HG02798 (cell line): ENCODE data around the gene PVALEF.
"Not testable (repeated sequence)": the region's sequence is repeated elsewhere in the genome, so short reads cannot be mapped to it uniquely, and the experiment has no call there.

ENCODE experiments used
- ATAC-seq: cut with Tn5 transposase; IDR thresholded peaks from one replicate; pipeline ENCODE4 v1.9.1; 2021; ENCODE audit warnings: mild to moderate bottlenecking; ENCODE audit not compliant: unreplicated experiment, poor library complexity

Gene PVALEF

DNA sequence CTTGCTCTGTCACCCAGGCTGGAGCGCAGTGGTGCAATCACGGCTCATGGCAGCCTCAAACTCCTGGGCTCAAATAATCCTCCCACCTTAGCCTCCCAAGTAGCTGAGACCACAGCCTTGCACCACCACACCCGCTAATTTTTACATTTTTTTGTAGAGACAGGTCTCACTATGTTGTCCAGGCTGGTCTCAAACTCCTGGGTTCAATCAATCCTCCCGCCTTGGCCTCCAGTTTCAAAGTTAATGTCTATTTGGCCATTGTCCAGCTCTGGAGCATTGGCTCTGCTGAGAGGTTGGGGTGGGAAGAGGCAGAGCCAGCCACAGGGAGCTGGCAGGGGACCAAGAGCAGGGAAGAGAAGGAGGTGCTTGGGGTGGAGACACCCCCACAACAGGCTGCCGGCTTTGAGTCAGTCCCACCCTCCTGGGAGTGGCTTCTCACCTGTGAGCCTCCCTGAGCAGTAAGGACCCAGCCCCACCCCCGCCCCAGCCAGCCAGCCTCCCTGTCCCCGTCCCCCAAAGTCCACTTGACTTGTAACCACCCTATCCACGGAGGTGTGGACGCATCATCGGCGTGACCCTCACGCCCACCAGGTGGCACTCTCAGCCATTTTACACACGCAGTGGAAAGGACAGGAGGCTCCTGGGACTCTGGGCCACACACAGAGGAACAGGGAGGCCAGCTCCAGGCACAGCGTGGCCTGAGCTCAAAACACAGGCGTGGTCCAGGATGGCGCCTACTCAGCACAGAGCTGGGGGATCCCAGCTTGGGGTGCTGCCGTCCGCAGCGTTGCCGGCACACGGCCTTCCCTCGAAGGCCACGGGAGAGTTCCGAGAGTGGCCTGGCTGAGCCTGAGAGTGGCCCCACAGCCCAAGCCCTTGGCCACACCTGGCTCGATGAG, 22.8 kb upstream of the PVALEF start:
- ATAC-seq = no peak

DNA sequence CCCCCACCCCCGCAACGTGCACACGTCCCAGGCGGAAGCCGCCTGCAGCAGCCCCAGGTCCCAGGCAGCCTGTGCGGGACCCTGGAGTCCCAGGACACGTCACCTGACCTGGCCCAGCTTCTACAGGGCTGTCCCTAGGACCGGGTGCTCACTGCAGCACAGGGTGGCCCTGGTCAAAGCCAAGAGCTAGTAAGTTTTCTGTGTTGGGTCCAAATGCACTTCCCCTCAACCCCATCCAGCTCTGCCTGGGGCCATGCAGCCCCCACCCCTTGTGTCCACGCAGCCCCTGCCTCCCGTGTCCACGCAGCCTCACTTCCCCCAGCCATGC, 22.1 kb upstream of the PVALEF start:
- ATAC-seq = no peak

DNA sequence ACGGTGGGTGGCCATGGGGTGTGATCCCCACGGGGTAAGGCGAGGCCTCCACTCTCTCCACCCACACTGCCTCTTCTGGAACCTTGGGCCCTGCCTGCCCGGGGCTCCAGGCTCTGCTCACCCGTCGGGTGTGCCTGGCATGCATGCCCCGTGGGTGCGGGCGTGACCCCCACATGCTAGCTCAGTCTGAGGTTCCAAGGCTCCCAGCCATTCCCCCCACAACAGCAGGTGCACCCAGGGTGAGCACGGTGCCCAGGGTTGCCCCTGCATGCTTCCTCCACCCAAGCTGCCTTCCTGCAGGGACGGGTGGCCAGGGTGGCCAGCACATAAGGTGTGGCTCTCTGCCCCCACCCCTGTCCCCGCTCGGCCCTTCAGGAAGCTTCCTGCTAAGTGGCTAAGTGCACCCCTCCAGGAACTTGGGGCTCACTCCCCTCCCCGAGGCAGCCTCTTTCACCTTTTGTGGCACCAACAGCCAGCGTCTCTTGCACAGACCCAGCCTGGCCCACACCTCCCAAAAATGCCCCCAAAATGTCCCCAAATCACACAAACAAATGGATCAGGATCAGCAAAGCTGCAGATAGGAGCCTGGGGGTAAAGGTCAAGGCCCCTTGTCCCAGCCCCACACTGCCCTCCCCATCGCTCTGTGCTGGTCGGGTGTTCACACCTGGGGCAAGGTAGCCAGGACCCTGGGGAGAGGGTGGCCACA, 21.4 kb upstream of the PVALEF start:
- ATAC-seq = no peak

DNA sequence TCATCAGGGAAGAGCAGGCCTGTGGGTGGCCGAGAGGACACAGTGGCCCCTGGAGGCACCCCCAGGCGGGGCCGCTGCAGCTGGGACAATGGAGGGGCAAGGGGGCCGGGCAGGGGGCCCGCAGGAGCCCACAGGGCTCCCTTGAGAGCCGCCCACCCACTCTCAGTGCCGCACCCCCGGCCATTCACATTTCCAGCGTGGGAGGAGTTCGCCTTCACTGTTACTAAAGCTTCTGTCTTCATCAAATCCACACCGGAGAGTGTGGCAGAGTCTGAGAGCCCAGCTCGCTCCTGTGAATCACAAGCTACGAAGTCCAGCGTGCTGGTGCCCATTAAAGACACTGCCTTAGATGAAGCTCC, 20.9 kb upstream of the PVALEF start:
- no peak for ATAC-seq

- not testable (repeated sequence) for ATAC-seq
Observed at GRCh38 chr17:81146208-81146607, 19.1 kb upstream of the PVALEF start.

GRCh38 chr17:81147701-81148100, 17.6 kb upstream of the PVALEF start:
- no peak for ATAC-seq

- ATAC-seq = no peak
Observed at GRCh38 chr17:81148571-81148970, 16.7 kb upstream of the PVALEF start.

DNA sequence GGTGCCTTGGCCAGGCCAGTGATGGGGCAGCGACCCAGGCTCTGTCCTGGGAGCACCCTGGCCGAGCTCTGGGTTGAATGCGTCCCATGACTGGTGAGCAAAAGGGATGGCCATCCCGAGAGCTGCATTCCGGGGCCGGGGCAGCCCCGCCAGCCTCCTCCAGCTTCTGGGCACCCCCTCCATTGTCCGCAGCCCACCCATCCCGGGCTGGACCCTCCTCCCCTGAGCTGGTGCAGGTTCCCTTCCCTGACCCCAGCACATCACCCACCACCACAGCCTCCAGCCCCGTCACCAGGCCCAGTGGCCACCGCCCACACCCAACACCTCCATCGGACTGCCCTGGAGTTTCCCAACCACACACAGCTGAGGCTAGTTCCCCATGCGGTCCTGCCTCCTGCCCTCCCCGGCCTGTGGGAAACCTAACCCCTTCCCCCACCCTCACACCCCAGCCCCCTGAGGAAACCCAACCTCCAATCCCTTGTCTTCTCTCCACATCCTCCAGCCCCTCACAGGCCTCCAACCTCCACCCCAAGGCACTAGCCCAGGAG, 16.2 kb upstream of the PVALEF start:
- no peak for ATAC-seq

- ATAC-seq = no peak
Observed at GRCh38 chr17:81150377-81151077, 14.8 kb upstream of the PVALEF start.

DNA sequence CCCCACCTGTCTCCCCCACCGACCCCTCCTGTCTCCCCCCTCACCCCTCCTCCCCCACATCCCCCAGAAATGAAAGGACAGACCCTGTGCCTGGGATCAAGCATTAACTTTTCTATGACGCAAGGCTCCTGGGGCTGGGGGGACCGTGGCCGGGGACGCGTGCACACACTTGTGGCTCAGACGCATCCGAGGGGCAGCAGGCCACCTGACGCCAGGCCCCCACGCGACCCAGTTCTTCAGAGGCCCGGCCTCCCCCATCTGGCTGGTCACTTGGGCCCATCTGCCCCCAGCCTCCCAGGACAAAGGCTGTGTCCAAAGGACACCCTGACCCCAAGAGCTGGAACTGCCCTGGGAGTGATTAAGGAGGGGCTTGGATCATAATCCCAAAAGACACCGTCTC, 14.0 kb upstream of the PVALEF start:
- no peak for ATAC-seq

- ATAC-seq = no peak
Observed at GRCh38 chr17:81152288-81152828, 12.9 kb upstream of the PVALEF start.

GRCh38 chr17:81153340-81153803, 11.9 kb upstream of the PVALEF start:
- ATAC-seq = no peak

- not testable (repeated sequence) for ATAC-seq
Observed at GRCh38 chr17:81154016-81154415, 11.3 kb upstream of the PVALEF start.

- no peak for ATAC-seq
Observed at GRCh38 chr17:81154961-81155360, 10.3 kb upstream of the PVALEF start.

GRCh38 chr17:81156866-81157805, 8.2 kb upstream of the PVALEF start:
- no peak for ATAC-seq

DNA sequence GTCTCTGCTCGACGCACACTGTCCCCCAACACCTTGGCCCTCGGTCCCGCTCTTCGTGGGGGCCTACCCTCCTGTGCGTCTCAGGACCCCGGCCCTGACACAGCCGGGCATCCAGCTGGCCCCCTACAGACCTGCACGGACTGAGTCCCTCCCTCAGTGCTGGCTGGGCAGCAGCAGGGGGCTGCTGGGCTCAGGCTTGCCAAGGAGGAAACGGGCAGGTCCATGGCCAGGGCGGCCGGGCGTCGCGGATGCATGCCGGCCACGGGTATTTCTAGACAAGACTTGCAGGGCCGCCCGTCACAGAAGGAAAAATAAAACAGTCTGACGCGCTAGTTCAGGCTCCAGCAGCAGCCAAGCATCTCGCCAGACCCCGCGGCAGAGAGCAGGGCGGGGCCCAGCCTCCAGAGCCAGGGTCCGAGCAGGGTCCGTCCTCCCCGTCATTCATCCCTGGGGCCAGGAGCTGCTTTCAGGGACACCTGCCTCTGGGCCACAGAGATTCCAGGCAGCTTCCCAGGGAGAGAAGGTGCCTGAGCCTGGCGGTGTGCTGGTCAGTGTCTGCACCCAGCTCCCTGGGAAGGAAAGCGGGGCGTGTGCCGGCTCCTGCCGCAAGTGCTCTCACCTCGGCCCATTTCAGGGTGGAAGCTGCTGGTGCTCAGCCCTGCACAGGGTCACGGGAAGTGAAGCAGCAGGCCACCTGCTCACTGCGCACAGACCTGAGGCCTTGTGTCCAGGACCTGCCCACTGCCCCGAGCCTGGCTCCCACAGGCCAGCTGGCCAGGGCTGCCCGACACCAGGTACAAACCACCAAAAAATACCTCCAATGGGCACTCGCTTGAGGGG, 7.2 kb upstream of the PVALEF start:
- ATAC-seq = no peak

DNA sequence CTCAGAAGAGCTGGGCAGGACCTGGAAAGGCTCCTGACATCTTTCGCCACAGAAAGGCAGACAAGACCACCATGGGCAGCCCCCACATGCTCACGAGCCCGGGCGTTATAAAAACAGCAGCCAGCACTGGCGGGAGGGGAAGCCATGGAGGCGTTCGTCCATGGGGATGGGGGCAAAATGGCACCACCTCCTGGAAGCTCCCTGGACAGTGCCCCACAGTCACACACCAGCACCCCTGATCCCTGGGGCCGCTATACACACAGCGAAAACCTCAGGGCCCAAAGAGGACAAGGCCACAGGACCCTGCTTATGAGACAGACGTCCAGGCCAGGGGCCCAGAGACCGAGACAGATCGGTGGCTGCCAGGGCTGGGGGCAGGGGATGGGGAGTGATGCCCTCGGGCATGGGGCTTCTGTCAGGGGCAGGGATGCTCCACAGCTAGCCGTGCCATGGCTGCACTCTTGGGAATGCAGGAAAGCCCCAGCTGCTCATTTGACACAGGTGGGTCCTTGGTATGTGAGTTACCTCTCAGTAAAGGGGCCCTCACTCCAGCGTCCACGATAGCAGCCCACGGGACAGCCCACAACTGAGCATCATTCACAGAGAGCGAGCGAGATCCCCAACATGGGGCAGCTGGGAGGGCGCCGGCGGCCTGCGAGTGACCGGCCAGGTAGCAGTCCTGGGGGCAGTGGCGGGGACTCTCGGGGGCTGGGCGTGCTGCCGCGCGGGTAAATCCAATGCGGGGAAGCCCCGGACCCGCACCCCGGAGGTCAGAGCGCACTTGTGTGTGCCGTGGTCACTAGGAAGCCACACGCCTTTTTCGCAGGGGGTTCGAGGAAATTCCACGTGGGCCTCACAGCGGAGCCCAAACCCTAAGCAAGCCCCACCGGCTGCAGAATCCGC, 6.4 kb upstream of the PVALEF start:
- no peak for ATAC-seq
